ENCODE measurements around the gene STAB1. TPM values are rescaled to one million over a fixed set of nuclear protein-coding genes. Genes with fewer than 3 reads are reported as not detected.

The STAB1 gene
- total RNA-seq, 4 donors from 2014 or later = 101 to 127 (median 118) TPM

- peaks cover 15 to 29% (median 28%) of the 10 kb centered on the region in 4 donors for H3K36me3 ChIP-seq
- H3K27me3 ChIP-seq = no peaks in the 10 kb centered on the region
- TF ChIP-seq CTCF (IDR thresholded peaks at IDR 0.05) (no peak), POLR2AphosphoS5 (IDR thresholded peaks at IDR 0.05) (peak in 1 of 2 donors; percentile 6)
- H3K27ac ChIP-seq (replicated peaks in 1 of 4) = peak overlapping the region; percentile 66 to 80 (median 75)
- 66% methylated on average over 6 of the region's 10 CpGs for WGBS
- no peak for DNase-seq (ENCODE audit: extremely low spot score)
- intact Hi-C loops (cut with DNase I) = loop anchor here (5.0 kb wide), 2 partner anchors 44 to 59 kb away; no protein-coding TSS in a partner anchor
- H3K9me3 ChIP-seq = no peaks in the 10 kb centered on the region
- no peak overlapping the region for H3K4me3 ChIP-seq
- peaks cover 72 to 91% (median 79%) of the 10 kb centered on the region in 4 donors for H3K4me1 ChIP-seq
These were observed 36.0 kb downstream of the STAB1 start for GRCh38 chr3:52530918-52531826.

GRCh38 chr3:52531860-52532516 lies 36.9 kb downstream of the STAB1 start:
- 88% methylated on average over 8 of the region's 14 CpGs for WGBS
- Histone ChIP-seq H3K4me3 (peak overlapping the region; percentile 69 to 88 (median 76)), H3K27me3 (no peaks in the 10 kb centered on the region), H3K4me1 (peaks cover 67 to 88% (median 78%) of the 10 kb centered on the region in 4 donors), H3K36me3 (peaks cover 10 to 22% (median 21%) of the 10 kb centered on the region in 4 donors), H3K9me3 (no peaks in the 10 kb centered on the region), H3K27ac (replicated peaks in 1 of 4) (peak overlapping the region; percentile 40 to 80 (median 75))
- intact Hi-C loops (cut with DNase I) = loop anchor here (5.0 kb wide), 2 partner anchors 45 to 60 kb away; no protein-coding TSS in a partner anchor
- no peak for TF ChIP-seq POLR2AphosphoS5 (IDR thresholded peaks at IDR 0.05)
- no peak for TF ChIP-seq CTCF (IDR thresholded peaks at IDR 0.05)
- TF ChIP-seq EP300 (IDR thresholded peaks at IDR 0.05) = no peak
- no peak for DNase-seq (ENCODE audit: extremely low spot score)

- intact Hi-C loops (cut with DNase I) = loop anchor here (5.0 kb wide), 2 partner anchors 45 to 60 kb away; no protein-coding TSS in a partner anchor
- WGBS = 46% methylated on average over 5 of the region's 5 CpGs
- Histone ChIP-seq H3K27ac (replicated peaks in 1 of 4) (peak overlapping the region; percentile 71 to 80 (median 76)), H3K9me3 (no peaks in the 10 kb centered on the region), H3K4me3 (peak overlapping the region; percentile 69 to 88 (median 76)), H3K4me1 (peaks cover 69 to 88% (median 81%) of the 10 kb centered on the region in 4 donors), H3K27me3 (no peaks in the 10 kb centered on the region), H3K36me3 (peaks cover 8 to 17% (median 16%) of the 10 kb centered on the region in 4 donors)
- DNase-seq (ENCODE audit: extremely low spot score) = no peak
- TF ChIP-seq EP300 (IDR thresholded peaks at IDR 0.05) = no peak
- TF ChIP-seq CTCF (IDR thresholded peaks at IDR 0.05) = no peak
- TF ChIP-seq POLR2A (IDR thresholded peaks at IDR 0.05; ENCODE audit: low read depth) = no peak
- TF ChIP-seq POLR2AphosphoS5 (IDR thresholded peaks at IDR 0.05) = no peak
These were observed 37.3 kb downstream of the STAB1 start for GRCh38 chr3:52532517-52532837.

- H3K36me3 ChIP-seq = peaks cover 2 to 11% (median 10%) of the 10 kb centered on the region in 4 donors
- no peaks in the 10 kb centered on the region for H3K27me3 ChIP-seq
- H3K4me1 ChIP-seq = peaks cover 74 to 90% (median 85%) of the 10 kb centered on the region in 4 donors
- intact Hi-C loops (cut with DNase I) = loop anchor here (5.0 kb wide), 2 partner anchors 46 to 61 kb away; no protein-coding TSS in a partner anchor
- H3K4me3 ChIP-seq = peak overlapping the region; percentile 69 to 88 (median 76)
- no peak for DNase-seq (ENCODE audit: extremely low spot score)
- H3K27ac ChIP-seq (replicated peaks in 1 of 4) = peak overlapping the region; percentile 71 to 80 (median 76)
- WGBS = 31% methylated on average over 3 of the region's 78 CpGs
- TF ChIP-seq CTCF (IDR thresholded peaks at IDR 0.05) = no peak
- no peak for TF ChIP-seq EP300 (IDR thresholded peaks at IDR 0.05)
- no peak for TF ChIP-seq POLR2A (IDR thresholded peaks at IDR 0.05; ENCODE audit: low read depth)
- TF ChIP-seq POLR2AphosphoS5 (IDR thresholded peaks at IDR 0.05) = no peak
- no peaks in the 10 kb centered on the region for H3K9me3 ChIP-seq
These were observed 37.9 kb downstream of the STAB1 start for GRCh38 chr3:52532838-52533622.
